Right ventricle myocardium inferior (tissue), 1 donor: Measurements from ENCODE around the gene EFEMP2. TPM values are rescaled to one million over a fixed set of nuclear protein-coding genes. Genes with fewer than 3 reads are reported as not detected.
"Not testable (repeated sequence)": the region's sequence is repeated elsewhere in the genome, so short reads cannot be mapped to it uniquely, and the experiment has no call there.

ENCODE experiments used
- ATAC-seq: fragments of 200-7000 bp; cut with Tn5 transposase; one replicate; pipeline ENCODE4 v1.9.1; 2020; ENCODE audit warnings: mild to moderate bottlenecking, moderate library complexity
- DNase-seq: peaks from one replicate; pipeline ENCODE4 v3.0.0; 2021; ENCODE audit errors: missing footprints
- intact Hi-C: fragments of 100-400 bp; cut with DNase I; formaldehyde crosslinking; loops from one replicate; pipeline ENCODE4 v1.11.0; 2022
- total RNA-seq: library from RNA; stranded (reverse); fragmentation: NEBNext Ultra II Directional; extraction: Animal tissue kit (Norgen Biotek cat#: 25700); gene quantifications from one replicate; pipeline ENCODE4 v1.2.1, GENCODE V29; 2021
- donor health status: DM: no; HTN: yes; CAD: no; lungs with severe emphysema.

Gene EFEMP2
- total RNA-seq, 1 donor from 2014 or later, result 83.1 TPM

- ATAC-seq, result no peak
- intact Hi-C loops, result loop anchor here (10.0 kb wide), 1 partner anchor 114 kb away; the partner anchor contains the start of gene SART1
- DNase-seq, result peak; percentile 58
These were observed 21.5 kb downstream of the EFEMP2 start for GRCh38 chr11:65851083-65851579.

- intact Hi-C loops, result loop anchor here (10.0 kb wide), 1 partner anchor 114 kb away; the partner anchor contains the start of gene SART1
- DNase-seq (peak; percentile 57), ATAC-seq (no peak)
These were observed 22.1 kb downstream of the EFEMP2 start for GRCh38 chr11:65850217-65851082.

GRCh38 chr11:65849771-65850216 is 22.8 kb downstream of the EFEMP2 start:
- ATAC-seq (no peak), DNase-seq (peak; percentile 68)
- intact Hi-C loops, result loop anchor here (10.0 kb wide), 1 partner anchor 115 kb away; the partner anchor contains the start of gene SART1

GRCh38 chr11:65849366-65849765 is 23.2 kb downstream of the EFEMP2 start:
- intact Hi-C loops, result no loop called here
- ATAC-seq (no peak), DNase-seq (peak; percentile 58)

GRCh38 chr11:65848693-65849092 is 23.9 kb downstream of the EFEMP2 start:
- intact Hi-C loops, DNase-seq, ATAC-seq: not testable (repeated sequence)

GRCh38 chr11:65847746-65848145 is 24.9 kb downstream of the EFEMP2 start:
- DNase-seq (no peak), ATAC-seq (no peak)
- intact Hi-C loops, result no loop called here

GRCh38 chr11:65844231-65844872 is 28.2 kb downstream of the EFEMP2 start:
- DNase-seq (no peak), ATAC-seq (no peak)
- intact Hi-C loops, result no loop called here

- DNase-seq, result no peak
- ATAC-seq, result no peak
- intact Hi-C loops, result no loop called here
These were observed 28.8 kb downstream of the EFEMP2 start for GRCh38 chr11:65843811-65844210.

- ATAC-seq (no peak), DNase-seq (no peak)
- intact Hi-C loops, result no loop called here
These were observed 30.5 kb downstream of the EFEMP2 start for GRCh38 chr11:65842144-65842543.

- intact Hi-C loops, result no loop called here
- ATAC-seq, result no peak
- no peak for DNase-seq
These were observed 38.4 kb downstream of the EFEMP2 start for GRCh38 chr11:65834202-65834601.

- peak; percentile 100 for ATAC-seq
- peak; percentile 96 for DNase-seq
- intact Hi-C loops, result no loop called here
These were observed 39.1 kb downstream of the EFEMP2 start, which contains the start of gene SNX32 for GRCh38 chr11:65833297-65834030. Gene SNX32 (plus strand): TSS chr11:65833963. CDS start chr11:65834066, 103 bp downstream.

- DNase-seq, ATAC-seq, intact Hi-C loops: not testable (repeated sequence)
These were observed 40.4 kb downstream of the EFEMP2 start for GRCh38 chr11:65832231-65832630.

- intact Hi-C loops, result no loop called here
- no peak for ATAC-seq
- DNase-seq, result no peak
These were observed 43.1 kb downstream of the EFEMP2 start for GRCh38 chr11:65829459-65829858.

GRCh38 chr11:65826984-65827735 is 45.4 kb downstream of the EFEMP2 start:
- intact Hi-C loops, result no loop called here
- ATAC-seq, result no peak
- DNase-seq, result no peak

- DNase-seq (no peak), ATAC-seq (no peak)
- intact Hi-C loops, result no loop called here
These were observed 49.6 kb downstream of the EFEMP2 start for GRCh38 chr11:65822776-65823528.

- no peak for DNase-seq
- intact Hi-C loops, result no loop called here
These were observed 51.5 kb downstream of the EFEMP2 start for GRCh38 chr11:65821107-65821506.

More at GRCh38 chr11:65821107-65821506, 51.5 kb downstream of the EFEMP2 start:
- ATAC-seq, result no peak
